Measurements from ENCODE around the gene FHDC1.
A peak's percentile ranks its signal among the peaks of the same experiment; 100 is the strongest.

The FHDC1 gene

GRCh38 chr4:152946446-152946845 is 10.3 kb downstream of the FHDC1 start:
- H3K4me2 ChIP-seq (ENCODE audit: low read length, poor library complexity, severe bottlenecking): no peak overlapping the region
- peak; percentile 33 for DNase-seq
- no peak overlapping the region for H2AFZ ChIP-seq (ENCODE audit: low read depth, low read length)
- peaks cover 0 to 18% of the 10 kb centered on the region in 2 experiments for H3K27me3 ChIP-seq (ENCODE audit: control insufficient read depth in 1 of 2, insufficient read depth in 1 of 2, low read length in 2 of 2)
- no peak overlapping the region for H4K8ac ChIP-seq (ENCODE audit: low read length)
- 70% methylated on average over 3 of the region's 4 CpGs for WGBS
- no peak overlapping the region for H3K23ac ChIP-seq (ENCODE audit: low read length in 2 of 2)
- peaks cover 0 to 16% of the 10 kb centered on the region in 2 experiments for H3K36me3 ChIP-seq (ENCODE audit: control insufficient read depth in 1 of 2, insufficient read depth in 2 of 2, low read depth in 1 of 2, low read length in 2 of 2)
- no peak overlapping the region for H2BK5ac ChIP-seq (ENCODE audit: low read depth, low read length, poor library complexity, severe bottlenecking)
- peaks cover 33% of the 10 kb centered on the region for H3K79me1 ChIP-seq (replicated peaks; ENCODE audit: low read length, poor library complexity, severe bottlenecking)
- no peak overlapping the region for H3K27ac ChIP-seq (ENCODE audit: low read length, poor library complexity, severe bottlenecking)
- no peak overlapping the region for H2AK5ac ChIP-seq (ENCODE audit: low read length, severe bottlenecking)
- H2BK12ac ChIP-seq (ENCODE audit: low read length in 2 of 2): no peak overlapping the region
- H3K9ac ChIP-seq (ENCODE audit: low read length): no peak overlapping the region
- no peak overlapping the region for H2BK120ac ChIP-seq (ENCODE audit: low read depth, low read length)
- no peak overlapping the region for H3K18ac ChIP-seq (ENCODE audit: low read depth in 1 of 2, low read length in 2 of 2)
- H2BK15ac ChIP-seq (ENCODE audit: low read depth, poor library complexity, severe bottlenecking): no peak overlapping the region
- no peak overlapping the region for H4K91ac ChIP-seq (ENCODE audit: low read length)
- H3K9me3 ChIP-seq (ENCODE audit: control insufficient read depth, low read length): no peaks in the 10 kb centered on the region
- no peak overlapping the region for H3K4ac ChIP-seq (ENCODE audit: low read depth in 1 of 2, low read length in 2 of 2)
- peaks cover 13% of the 10 kb centered on the region for H3K4me1 ChIP-seq (ENCODE audit: control insufficient read depth, insufficient read depth, low read depth, low read length)
- H3K14ac ChIP-seq (ENCODE audit: low read length in 2 of 2): no peak overlapping the region
- H3K4me3 ChIP-seq (ENCODE audit: insufficient read depth in 1 of 2, low read depth in 1 of 2, low read length in 2 of 2): no peak overlapping the region

DNA sequence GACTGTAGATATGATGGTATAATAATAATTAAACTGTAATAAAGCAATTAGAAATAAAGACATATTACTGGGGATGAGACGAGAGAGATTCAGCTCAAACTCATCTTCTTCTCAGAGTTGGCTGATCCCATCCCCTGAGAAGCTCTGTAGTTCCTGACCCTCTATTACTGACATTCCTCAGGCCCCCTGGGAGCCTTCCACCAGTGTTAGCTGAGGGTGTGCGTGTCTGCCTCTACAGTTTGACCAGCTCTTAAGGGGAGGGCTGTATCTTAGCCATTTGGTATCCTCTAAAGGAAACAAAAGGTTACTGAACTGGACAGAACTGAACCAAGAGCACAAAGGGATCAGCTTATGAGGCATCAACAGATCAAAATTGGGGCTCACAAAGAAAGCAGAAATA is 11.2 kb downstream of the FHDC1 start:
- Histone ChIP-seq H2AK5ac (ENCODE audit: low read length, severe bottlenecking) (peak overlapping the region; percentile 76), H2BK5ac (ENCODE audit: low read depth, low read length, poor library complexity, severe bottlenecking) (no peak overlapping the region), H3K9me3 (ENCODE audit: control insufficient read depth, low read length) (no peaks in the 10 kb centered on the region), H2BK120ac (ENCODE audit: low read depth, low read length) (no peak overlapping the region), H3K18ac (ENCODE audit: low read depth in 1 of 2, low read length in 2 of 2) (no peak overlapping the region), H3K14ac (ENCODE audit: low read length in 2 of 2) (no peak overlapping the region), H3K23ac (ENCODE audit: low read length in 2 of 2) (no peak overlapping the region), H3K4me2 (ENCODE audit: low read length, poor library complexity, severe bottlenecking) (no peak overlapping the region), H2AFZ (ENCODE audit: low read depth, low read length) (no peak overlapping the region), H4K91ac (ENCODE audit: low read length) (no peak overlapping the region), H2BK12ac (ENCODE audit: low read length in 2 of 2) (no peak overlapping the region), H4K8ac (ENCODE audit: low read length) (no peak overlapping the region), H3K36me3 (ENCODE audit: control insufficient read depth in 1 of 2, insufficient read depth in 2 of 2, low read depth in 1 of 2, low read length in 2 of 2) (peaks cover 0 to 16% of the 10 kb centered on the region in 2 experiments), H3K27me3 (ENCODE audit: control insufficient read depth in 1 of 2, insufficient read depth in 1 of 2, low read length in 2 of 2) (peaks cover 0 to 17% of the 10 kb centered on the region in 2 experiments), H3K4me3 (ENCODE audit: insufficient read depth in 1 of 2, low read depth in 1 of 2, low read length in 2 of 2) (no peak overlapping the region), H3K27ac (ENCODE audit: low read length, poor library complexity, severe bottlenecking) (no peak overlapping the region), H3K4ac (ENCODE audit: low read depth in 1 of 2, low read length in 2 of 2) (no peak overlapping the region), H3K79me1 (replicated peaks; ENCODE audit: low read length, poor library complexity, severe bottlenecking) (peaks cover 27% of the 10 kb centered on the region), H2BK15ac (ENCODE audit: low read depth, poor library complexity, severe bottlenecking) (no peak overlapping the region), H3K9ac (ENCODE audit: low read length) (no peak overlapping the region), H3K4me1 (ENCODE audit: control insufficient read depth, insufficient read depth, low read depth, low read length) (peaks cover 13% of the 10 kb centered on the region)
- DNase-seq: no peak
- WGBS: 55% methylated on average over 2 of the region's 2 CpGs

DNA sequence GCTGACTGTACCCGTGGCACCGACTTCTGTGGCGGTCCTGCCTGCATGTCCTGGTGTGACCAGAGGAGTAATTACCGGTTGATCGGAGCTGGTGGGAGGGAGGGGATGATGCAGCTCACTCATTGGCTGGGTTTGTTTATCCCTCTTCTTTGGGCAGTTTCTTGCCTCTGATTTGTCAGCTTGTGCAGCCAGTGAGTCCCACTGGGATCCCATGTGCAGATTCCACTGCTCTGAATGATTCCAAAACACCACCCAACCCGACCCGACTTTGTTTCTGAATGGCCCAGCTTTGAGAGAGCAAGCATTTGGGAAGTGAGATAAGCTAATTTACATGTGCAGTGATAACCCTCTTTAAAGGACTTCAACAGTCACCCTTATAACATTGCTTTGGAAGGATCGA is 13.8 kb downstream of the FHDC1 start:
- Histone ChIP-seq H3K14ac (ENCODE audit: low read length in 2 of 2) (no peak overlapping the region), H3K79me1 (replicated peaks; ENCODE audit: low read length, poor library complexity, severe bottlenecking) (peaks cover 31% of the 10 kb centered on the region), H3K27me3 (ENCODE audit: control insufficient read depth in 1 of 2, insufficient read depth in 1 of 2, low read length in 2 of 2) (peaks cover 0 to 15% of the 10 kb centered on the region in 2 experiments), H3K36me3 (ENCODE audit: control insufficient read depth in 1 of 2, insufficient read depth in 2 of 2, low read depth in 1 of 2, low read length in 2 of 2) (peaks cover 0 to 18% of the 10 kb centered on the region in 2 experiments), H3K9ac (ENCODE audit: low read length) (no peak overlapping the region), H4K8ac (ENCODE audit: low read length) (no peak overlapping the region), H2BK120ac (ENCODE audit: low read depth, low read length) (no peak overlapping the region), H2BK12ac (ENCODE audit: low read length in 2 of 2) (no peak overlapping the region), H3K4ac (ENCODE audit: low read depth in 1 of 2, low read length in 2 of 2) (no peak overlapping the region), H3K18ac (ENCODE audit: low read depth in 1 of 2, low read length in 2 of 2) (no peak overlapping the region), H2AFZ (ENCODE audit: low read depth, low read length) (no peak overlapping the region), H3K23ac (ENCODE audit: low read length in 2 of 2) (no peak overlapping the region), H3K4me2 (ENCODE audit: low read length, poor library complexity, severe bottlenecking) (no peak overlapping the region), H3K4me1 (ENCODE audit: control insufficient read depth, insufficient read depth, low read depth, low read length) (peaks cover 24% of the 10 kb centered on the region), H4K91ac (ENCODE audit: low read length) (no peak overlapping the region), H2BK5ac (ENCODE audit: low read depth, low read length, poor library complexity, severe bottlenecking) (no peak overlapping the region), H3K9me3 (ENCODE audit: control insufficient read depth, low read length) (no peaks in the 10 kb centered on the region), H3K4me3 (ENCODE audit: insufficient read depth in 1 of 2, low read depth in 1 of 2, low read length in 2 of 2) (peak overlapping the region in 1 of 2 experiments; percentile 15), H2BK15ac (ENCODE audit: low read depth, poor library complexity, severe bottlenecking) (no peak overlapping the region), H2AK5ac (ENCODE audit: low read length, severe bottlenecking) (peak overlapping the region; percentile 85), H3K27ac (ENCODE audit: low read length, poor library complexity, severe bottlenecking) (no peak overlapping the region)
- 94% methylated on average over 4 of the region's 8 CpGs for WGBS
- no peak for DNase-seq

DNA sequence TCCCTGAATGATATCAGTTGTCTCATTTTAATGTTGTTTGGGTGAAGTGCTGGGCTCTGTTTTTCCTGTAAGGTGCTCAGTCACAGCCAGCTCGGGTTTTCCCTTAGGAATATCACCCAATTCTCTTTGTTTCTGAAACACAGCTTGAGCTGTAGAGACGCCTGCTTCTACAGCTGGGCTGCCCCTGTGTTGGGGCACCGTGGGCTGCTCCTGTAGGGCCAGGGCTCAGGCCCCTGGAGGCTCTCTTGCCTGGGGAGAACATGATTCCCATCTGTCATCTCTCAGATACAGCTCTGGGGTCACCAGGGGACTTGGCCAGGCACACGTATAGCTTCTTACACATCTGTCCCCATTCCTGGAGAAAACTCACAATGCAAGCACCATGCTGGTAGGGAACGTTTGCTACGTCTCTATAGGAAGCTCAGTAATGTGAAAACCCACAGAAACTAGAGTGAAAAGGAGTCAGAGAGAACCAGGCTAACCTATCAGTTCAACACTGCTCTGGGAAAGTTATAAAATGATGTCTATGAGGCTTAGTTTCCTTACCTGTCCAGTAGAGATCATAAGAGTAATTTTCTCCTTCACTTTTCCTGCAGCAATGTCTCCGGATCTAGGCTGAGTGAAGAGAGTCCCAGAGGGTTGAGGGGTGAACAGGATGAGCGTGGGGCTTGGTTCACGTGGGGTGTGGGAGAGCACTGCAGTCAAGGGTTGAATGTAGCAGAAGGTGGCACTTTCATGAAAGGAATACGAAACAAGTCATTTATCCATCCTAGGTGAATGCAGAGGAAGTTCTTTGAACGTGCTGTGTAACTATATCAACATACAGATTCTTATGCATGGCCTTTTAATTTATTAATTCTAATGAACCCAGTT is 14.5 kb downstream of the FHDC1 start:
- no peak overlapping the region for H3K23ac ChIP-seq (ENCODE audit: low read length in 2 of 2)
- no peak overlapping the region for H2BK15ac ChIP-seq (ENCODE audit: low read depth, poor library complexity, severe bottlenecking)
- H4K8ac ChIP-seq (ENCODE audit: low read length): no peak overlapping the region
- no peak overlapping the region for H3K4me3 ChIP-seq (ENCODE audit: insufficient read depth in 1 of 2, low read depth in 1 of 2, low read length in 2 of 2)
- H2BK12ac ChIP-seq (ENCODE audit: low read length in 2 of 2): no peak overlapping the region
- no peak overlapping the region for H2BK120ac ChIP-seq (ENCODE audit: low read depth, low read length)
- H4K91ac ChIP-seq (ENCODE audit: low read length): no peak overlapping the region
- H2BK5ac ChIP-seq (ENCODE audit: low read depth, low read length, poor library complexity, severe bottlenecking): no peak overlapping the region
- peak overlapping the region; percentile 60 for H2AK5ac ChIP-seq (ENCODE audit: low read length, severe bottlenecking)
- peak overlapping the region; percentile 91 for H3K27ac ChIP-seq (ENCODE audit: low read length, poor library complexity, severe bottlenecking)
- DNase-seq: no peak
- no peak overlapping the region for H3K4ac ChIP-seq (ENCODE audit: low read depth in 1 of 2, low read length in 2 of 2)
- no peak overlapping the region for H2AFZ ChIP-seq (ENCODE audit: low read depth, low read length)
- H3K9me3 ChIP-seq (ENCODE audit: control insufficient read depth, low read length): no peaks in the 10 kb centered on the region
- H3K4me1 ChIP-seq (ENCODE audit: control insufficient read depth, insufficient read depth, low read depth, low read length): peaks cover 26% of the 10 kb centered on the region
- H3K27me3 ChIP-seq (ENCODE audit: control insufficient read depth in 1 of 2, insufficient read depth in 1 of 2, low read length in 2 of 2): peaks cover 0 to 15% of the 10 kb centered on the region in 2 experiments
- no peak overlapping the region for H3K18ac ChIP-seq (ENCODE audit: low read depth in 1 of 2, low read length in 2 of 2)
- WGBS: 70% methylated on average over 9 of the region's 11 CpGs
- H3K36me3 ChIP-seq (ENCODE audit: control insufficient read depth in 1 of 2, insufficient read depth in 2 of 2, low read depth in 1 of 2, low read length in 2 of 2): peaks cover 0 to 18% of the 10 kb centered on the region in 2 experiments
- no peak overlapping the region for H3K4me2 ChIP-seq (ENCODE audit: low read length, poor library complexity, severe bottlenecking)
- no peak overlapping the region for H3K14ac ChIP-seq (ENCODE audit: low read length in 2 of 2)
- H3K9ac ChIP-seq (ENCODE audit: low read length): no peak overlapping the region
- H3K79me1 ChIP-seq (replicated peaks; ENCODE audit: low read length, poor library complexity, severe bottlenecking): peaks cover 28% of the 10 kb centered on the region
